HPDE6-E6E7 (cell line): ENCODE measurements around the gene JDP2.

ENCODE experiments used
- DNase-seq: peaks from one replicate; pipeline ENCODE4 v3.0.0; 2011; ENCODE audit warnings: missing footprints; ENCODE audit errors: extremely low spot score

JDP2 gene

GRCh38 chr14:75435473-75435872 is 7.7 kb downstream of the JDP2 start:
- no peak for DNase-seq

GRCh38 chr14:75437201-75438143 is 9.7 kb downstream of the JDP2 start:
- no peak for DNase-seq

- DNase-seq, result no peak
These were observed 10.8 kb downstream of the JDP2 start for GRCh38 chr14:75438486-75439080.

- no peak for DNase-seq
These were observed 12.2 kb downstream of the JDP2 start for GRCh38 chr14:75439989-75440388.

GRCh38 chr14:75440733-75441477 is 13.1 kb downstream of the JDP2 start:
- no peak for DNase-seq

GRCh38 chr14:75441728-75442127 is 13.9 kb downstream of the JDP2 start:
- DNase-seq, result no peak

GRCh38 chr14:75442166-75442565 is 14.3 kb downstream of the JDP2 start:
- no peak for DNase-seq

GRCh38 chr14:75442642-75443041 is 14.8 kb downstream of the JDP2 start:
- DNase-seq, result no peak

GRCh38 chr14:75443203-75443969 is 15.6 kb downstream of the JDP2 start:
- no peak for DNase-seq

- no peak for DNase-seq
These were observed 17.4 kb downstream of the JDP2 start for GRCh38 chr14:75445236-75445635.

- DNase-seq, result no peak
These were observed 18.1 kb downstream of the JDP2 start for GRCh38 chr14:75445963-75446362.

- DNase-seq, result no peak
These were observed 18.6 kb downstream of the JDP2 start for GRCh38 chr14:75446447-75446846.

GRCh38 chr14:75448209-75448608 is 20.4 kb downstream of the JDP2 start:
- no peak for DNase-seq

- no peak for DNase-seq
These were observed 21.2 kb downstream of the JDP2 start for GRCh38 chr14:75449036-75449435.

GRCh38 chr14:75449696-75450095 is 21.9 kb downstream of the JDP2 start:
- DNase-seq, result no peak

- peak; percentile 84 for DNase-seq
These were observed 22.8 kb downstream of the JDP2 start for GRCh38 chr14:75450381-75451276.

GRCh38 chr14:75452324-75452723 is 24.5 kb downstream of the JDP2 start:
- DNase-seq, result no peak

- peak; percentile 94 for DNase-seq
These were observed 25.3 kb downstream of the JDP2 start for GRCh38 chr14:75452900-75453816.

- DNase-seq, result no peak
These were observed 26.1 kb downstream of the JDP2 start for GRCh38 chr14:75453817-75454434.
